Transverse colon (tissue), 4 donors: Measurements from ENCODE around the gene WDR18.

Experiments
- CTCF ChIP-seq, 5 experiments: fragments of 200-600 bp in 3 of 5; fragments of 450-650 bp in 2 of 5; sonication (generic) in 3 of 5; IDR thresholded peaks; 1 replicate in 2 of 5; 2 replicates in 3 of 5; pipeline ENCODE4 v1.5.1; 2016 to 2017; ENCODE audit warnings: antibody characterized with exemption in 5 of 5, inconsistent platforms in 3 of 5, mild to moderate bottlenecking in 2 of 5, moderate library complexity in 1 of 5
- EP300 ChIP-seq: sonication (generic); formaldehyde crosslinking; IDR thresholded peaks from one replicate; pipeline ENCODE4 v1.6.1; 2017; ENCODE audit warnings: antibody characterized with exemption, low read depth
- POLR2A ChIP-seq: fragments of 450-650 bp; IDR thresholded peaks from one replicate; pipeline ENCODE4 v1.6.1; 2016; ENCODE audit warnings: antibody characterized with exemption, mild to moderate bottlenecking, moderate library complexity
- POLR2AphosphoS5 ChIP-seq, 3 donors: sonication (generic); formaldehyde crosslinking; IDR thresholded peaks; one replicate each; pipeline ENCODE4 v1.6.1; 2016; ENCODE audit warnings: antibody characterized with exemption in 3 of 3

- TF ChIP-seq EP300 (no peak), POLR2A (no peak), CTCF (IDR thresholded peaks at IDR 0.05) (no peak), POLR2AphosphoS5 (IDR thresholded peaks at IDR 0.05) (no peak)
Observed at GRCh38 chr19:1015061-1015781, 31.1 kb downstream of the WDR18 start.
